ENCODE data around the gene GALNT18. TPM values are rescaled to one million over a fixed set of nuclear protein-coding genes. Genes with fewer than 3 reads are reported as not detected.

GALNT18 gene
- total RNA-seq, 1 experiment from 2014 or later = not detected

GRCh38 chr11:11390068-11390771 is 231.6 kb downstream of the GALNT18 start:
- Histone ChIP-seq H2AFZ (no peak overlapping the region), H3K4me1 (replicated peaks; ENCODE audit: insufficient read depth) (no peaks in the 10 kb centered on the region), H3K79me2 (ENCODE audit: low read depth) (no peaks in the 10 kb centered on the region), H4K20me1 (ENCODE audit: insufficient read depth) (no peaks in the 10 kb centered on the region), H3K36me3 (ENCODE audit: low read depth) (no peaks in the 10 kb centered on the region), H3K9me3 (ENCODE audit: insufficient read depth, low read depth) (no peaks in the 10 kb centered on the region), H3K9me2 (ENCODE audit: insufficient read depth) (no peaks in the 10 kb centered on the region), H3K4me2 (no peak overlapping the region), H3K4me3 (no peak overlapping the region), H3F3A (ENCODE audit: insufficient read depth, low read depth) (no peaks in the 10 kb centered on the region), H3K27me3 (ENCODE audit: insufficient read depth, low read depth) (peaks cover 41% of the 10 kb centered on the region; the same call in 1 of the 2 replicates), H3K27ac (no peak overlapping the region)
- TF ChIP-seq EZH2 (IDR thresholded peaks at IDR 0.05; ENCODE audit: low read depth) = no peak
- no peak for TF ChIP-seq CTCF (conservative IDR thresholded peaks at IDR 0.05)
- intact Hi-C loops (cut with micrococcal nuclease; ENCODE audit: unreplicated experiment) = no loop called here
- BruUV-seq (replicated peaks) = no TSS peak
- no peak for DNase-seq
- ChIA-PET CTCF (no interaction called here), POLR2A (ENCODE audit: unreplicated experiment) (no interaction called here)

GRCh38 chr11:11389238-11389637 is 232.6 kb downstream of the GALNT18 start:
- TF ChIP-seq CTCF (conservative IDR thresholded peaks at IDR 0.05) = no peak
- no peak for TF ChIP-seq EZH2 (IDR thresholded peaks at IDR 0.05; ENCODE audit: low read depth)
- no peaks in the 10 kb centered on the region for H3K9me2 ChIP-seq (ENCODE audit: insufficient read depth)
- POLR2A ChIA-PET (ENCODE audit: unreplicated experiment) = no interaction called here
- no peak overlapping the region for H3K27ac ChIP-seq
- H2AFZ ChIP-seq = no peak overlapping the region
- H3K9me3 ChIP-seq (ENCODE audit: insufficient read depth, low read depth) = no peaks in the 10 kb centered on the region
- intact Hi-C loops (cut with micrococcal nuclease; ENCODE audit: unreplicated experiment) = no loop called here
- no peak for DNase-seq
- no peaks in the 10 kb centered on the region for H3F3A ChIP-seq (ENCODE audit: insufficient read depth, low read depth)
- H3K79me2 ChIP-seq (ENCODE audit: low read depth) = no peaks in the 10 kb centered on the region
- no peaks in the 10 kb centered on the region for H3K4me1 ChIP-seq (replicated peaks; ENCODE audit: insufficient read depth)
- H3K4me2 ChIP-seq = no peak overlapping the region
- H3K36me3 ChIP-seq (ENCODE audit: low read depth) = no peaks in the 10 kb centered on the region
- H3K4me3 ChIP-seq = no peak overlapping the region
- H3K27me3 ChIP-seq (ENCODE audit: insufficient read depth, low read depth) = peaks cover 35% of the 10 kb centered on the region; the same call in 1 of the 2 replicates
- no peaks in the 10 kb centered on the region for H4K20me1 ChIP-seq (ENCODE audit: insufficient read depth)
- CTCF ChIA-PET = no interaction called here
- BruUV-seq (replicated peaks) = no TSS peak

GRCh38 chr11:11387622-11388305 is 234.0 kb downstream of the GALNT18 start:
- no TSS peak for BruUV-seq (replicated peaks)
- ChIA-PET CTCF (no interaction called here), POLR2A (ENCODE audit: unreplicated experiment) (no interaction called here)
- Histone ChIP-seq H3K4me1 (replicated peaks; ENCODE audit: insufficient read depth) (no peaks in the 10 kb centered on the region), H3K9me3 (ENCODE audit: insufficient read depth, low read depth) (no peaks in the 10 kb centered on the region), H3K4me3 (no peak overlapping the region), H3K79me2 (ENCODE audit: low read depth) (no peaks in the 10 kb centered on the region), H3K9me2 (ENCODE audit: insufficient read depth) (no peaks in the 10 kb centered on the region), H3K4me2 (no peak overlapping the region), H3K27ac (no peak overlapping the region), H3K36me3 (ENCODE audit: low read depth) (no peaks in the 10 kb centered on the region), H2AFZ (no peak overlapping the region), H3F3A (ENCODE audit: insufficient read depth, low read depth) (no peaks in the 10 kb centered on the region), H4K20me1 (ENCODE audit: insufficient read depth) (no peaks in the 10 kb centered on the region), H3K27me3 (ENCODE audit: insufficient read depth, low read depth) (peaks cover 24% of the 10 kb centered on the region; the same call in 1 of the 2 replicates)
- no peak for DNase-seq
- TF ChIP-seq EZH2 (IDR thresholded peaks at IDR 0.05; ENCODE audit: low read depth) (no peak), CTCF (conservative IDR thresholded peaks at IDR 0.05) (no peak)
- intact Hi-C loops (cut with micrococcal nuclease; ENCODE audit: unreplicated experiment) = no loop called here
